Thyroid gland (tissue), 4 donors: Measurements from ENCODE around the gene TAX1BP3. TPM values are rescaled to one million over a fixed set of nuclear protein-coding genes. Genes with fewer than 3 reads are reported as not detected.
A peak's percentile ranks its signal among the peaks of the same experiment; 100 is the strongest.

ENCODE experiments used
- DNase-seq, 2 donors: peaks; one replicate each; pipeline ENCODE4 v3.0.0-alpha.2; 2019
- H3K27ac ChIP-seq, 3 donors: fragments of 200-600 bp; sonication (generic); 1 replicate in 2 of 3; 2 replicates in 1 of 3; pipeline ENCODE4 v1.5.1; 2016 to 2019; ENCODE audit warnings: mild to moderate bottlenecking in 1 of 3, moderate library complexity in 1 of 3
- H3K27me3 ChIP-seq: fragments of 200-600 bp; sonication (generic); one replicate; pipeline ENCODE4 v1.5.1; 2019
- H3K36me3 ChIP-seq, 2 donors: fragments of 200-600 bp; sonication (generic); one replicate each; pipeline ENCODE4 v1.5.1; 2016 to 2019
- H3K4me1 ChIP-seq, 2 donors: fragments of 200-600 bp; sonication (generic); one replicate each; pipeline ENCODE4 v1.5.1; 2017 to 2019
- H3K4me3 ChIP-seq, 3 donors: fragments of 200-600 bp; sonication (generic); replicated peaks in 1 of 3; 1 replicate in 2 of 3; 2 replicates in 1 of 3; pipeline ENCODE4 v1.5.1; 2016; ENCODE audit warnings: mild to moderate bottlenecking in 1 of 3
- H3K9me3 ChIP-seq: fragments of 200-600 bp; sonication (generic); one replicate; pipeline ENCODE4 v1.5.1; 2017
- CTCF ChIP-seq, 6 experiments: fragments of 200-600 bp in 3 of 6; fragments of 450-650 bp in 3 of 6; sonication (generic) in 3 of 6; IDR thresholded peaks; one replicate each; pipeline ENCODE4 v1.5.1; 2016 to 2019; ENCODE audit warnings: antibody characterized with exemption in 6 of 6, mild to moderate bottlenecking in 2 of 6, inconsistent platforms in 1 of 6, moderate library complexity in 1 of 6
- POLR2A ChIP-seq, 2 donors: fragments of 450-650 bp; IDR thresholded peaks; one replicate each; pipeline ENCODE4 v1.6.1; 2017; ENCODE audit warnings: antibody characterized with exemption in 2 of 2, mild to moderate bottlenecking in 2 of 2, moderate library complexity in 1 of 2
- WGBS, 2 donors: methylation state at CpG; one replicate each; pipeline ENCODE4 v1.1.5; 2017; 5-methylcytosine and 5-hydroxymethylcytosine counted together
- intact Hi-C: fragments of 100-400 bp; cut with DNase I; formaldehyde crosslinking; loops from one replicate; pipeline ENCODE4 v1.15.1; 2023
- total RNA-seq, 4 donors: library from RNA; depleted of rRNA; stranded (reverse); fragments of >200 nt; gene quantifications; one replicate each; pipeline ENCODE4 v1.2.3, GENCODE V29; 2016

The TAX1BP3 gene
- total RNA-seq, 4 donors from 2014 or later = 62.9 to 151 (median 120) TPM

DNA sequence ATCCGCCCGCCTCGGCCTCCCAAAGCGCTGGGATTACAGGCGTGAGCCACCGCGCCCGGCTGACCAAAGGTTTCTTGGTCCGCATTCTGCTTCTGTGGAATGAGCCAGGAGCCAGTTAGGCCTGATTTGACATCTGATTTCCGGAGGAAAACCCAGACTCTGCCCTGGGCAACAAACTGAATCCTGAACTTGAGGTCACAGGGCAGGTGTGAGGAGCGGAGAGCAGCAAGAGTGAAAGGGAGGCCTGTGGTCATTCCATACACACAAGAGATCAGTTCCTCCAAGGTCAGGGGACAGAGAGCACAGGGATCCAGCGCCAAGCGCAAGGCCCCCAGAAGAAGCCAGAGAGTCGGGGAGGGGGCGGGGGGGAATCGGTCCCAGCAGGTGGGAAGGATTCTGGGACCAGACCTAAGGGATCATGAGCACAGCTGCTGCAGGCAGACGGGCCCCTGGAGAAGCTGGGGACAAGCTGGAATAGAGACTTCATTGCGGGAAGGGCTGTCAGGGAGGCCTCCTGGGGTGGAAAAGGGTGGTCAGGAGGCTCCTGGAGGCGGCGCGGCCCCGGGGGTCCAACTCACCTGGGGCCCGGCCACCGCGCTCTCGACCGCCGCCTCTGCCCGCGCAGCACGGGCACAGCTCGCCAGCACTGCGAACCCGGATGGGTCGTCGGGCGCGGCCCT, 32.8 kb downstream of the TAX1BP3 start:
- H3K4me1 ChIP-seq = peaks cover 7 to 8% of the 10 kb centered on the region in 2 donors
- peak overlapping the region in 1 of 3 donors; percentile 98 for H3K27ac ChIP-seq
- H3K27me3 ChIP-seq = no peaks in the 10 kb centered on the region
- peak overlapping the region; percentile 60 to 99 (median 95) for H3K4me3 ChIP-seq
- TF ChIP-seq POLR2A (IDR thresholded peaks at IDR 0.05) = peak in 1 of 2 donors; percentile 27
- no peak for TF ChIP-seq CTCF (IDR thresholded peaks at IDR 0.05)
- DNase-seq = peak in 1 of 2 donors; percentile 9
- H3K9me3 ChIP-seq = no peaks in the 10 kb centered on the region
- 26 to 38% methylated on average over 18 to 26 of the region's 38 CpGs for WGBS, 2 donors
- no peaks in the 10 kb centered on the region for H3K36me3 ChIP-seq
- intact Hi-C loops = no loop called here

- WGBS, 2 donors = 94 to 95% methylated on average over 4 to 7 of the region's 7 CpGs
- Histone ChIP-seq H3K27ac (no peak overlapping the region), H3K4me3 (no peak overlapping the region)
These were observed 36.1 kb downstream of the TAX1BP3 start for GRCh38 chr17:3632287-3632686.

GRCh38 chr17:3630781-3631180, 37.6 kb downstream of the TAX1BP3 start:
- WGBS, 2 donors = 90 to 92% methylated on average over 10 of the region's 10 CpGs
- H3K36me3 ChIP-seq = peaks cover 0 to 11% of the 10 kb centered on the region in 2 donors
- H3K27ac ChIP-seq = no peak overlapping the region
- no peaks in the 10 kb centered on the region for H3K4me1 ChIP-seq
- no peaks in the 10 kb centered on the region for H3K27me3 ChIP-seq
- TF ChIP-seq CTCF (IDR thresholded peaks at IDR 0.05) (no peak), POLR2A (IDR thresholded peaks at IDR 0.05) (no peak)
- intact Hi-C loops = no loop called here
- no peak for DNase-seq
- H3K4me3 ChIP-seq = no peak overlapping the region
- H3K9me3 ChIP-seq = no peaks in the 10 kb centered on the region

More at GRCh38 chr17:3632287-3632686, 36.1 kb downstream of the TAX1BP3 start:
- H3K36me3 ChIP-seq = peaks cover 0 to 11% of the 10 kb centered on the region in 2 donors
- no peaks in the 10 kb centered on the region for H3K9me3 ChIP-seq
- TF ChIP-seq POLR2A (IDR thresholded peaks at IDR 0.05) = no peak
- no peak for TF ChIP-seq CTCF (IDR thresholded peaks at IDR 0.05)
- no peak for DNase-seq
- peaks cover 2% of the 10 kb centered on the region in 2 donors for H3K4me1 ChIP-seq
- no peaks in the 10 kb centered on the region for H3K27me3 ChIP-seq
- intact Hi-C loops = no loop called here

GRCh38 chr17:3627769-3628167, 40.6 kb downstream of the TAX1BP3 start:
- Histone ChIP-seq H3K4me3 (no peak overlapping the region), H3K27ac (no peak overlapping the region), H3K27me3 (no peaks in the 10 kb centered on the region), H3K9me3 (no peaks in the 10 kb centered on the region), H3K4me1 (no peaks in the 10 kb centered on the region), H3K36me3 (peaks cover 20 to 27% of the 10 kb centered on the region in 2 donors)
- WGBS, 2 donors = 91 to 92% methylated on average over 11 of the region's 11 CpGs
- TF ChIP-seq POLR2A (IDR thresholded peaks at IDR 0.05) (no peak), CTCF (IDR thresholded peaks at IDR 0.05) (no peak)
- intact Hi-C loops = no loop called here
- no peak for DNase-seq
